Measurements from ENCODE around the gene FBXL16.

DNA sequence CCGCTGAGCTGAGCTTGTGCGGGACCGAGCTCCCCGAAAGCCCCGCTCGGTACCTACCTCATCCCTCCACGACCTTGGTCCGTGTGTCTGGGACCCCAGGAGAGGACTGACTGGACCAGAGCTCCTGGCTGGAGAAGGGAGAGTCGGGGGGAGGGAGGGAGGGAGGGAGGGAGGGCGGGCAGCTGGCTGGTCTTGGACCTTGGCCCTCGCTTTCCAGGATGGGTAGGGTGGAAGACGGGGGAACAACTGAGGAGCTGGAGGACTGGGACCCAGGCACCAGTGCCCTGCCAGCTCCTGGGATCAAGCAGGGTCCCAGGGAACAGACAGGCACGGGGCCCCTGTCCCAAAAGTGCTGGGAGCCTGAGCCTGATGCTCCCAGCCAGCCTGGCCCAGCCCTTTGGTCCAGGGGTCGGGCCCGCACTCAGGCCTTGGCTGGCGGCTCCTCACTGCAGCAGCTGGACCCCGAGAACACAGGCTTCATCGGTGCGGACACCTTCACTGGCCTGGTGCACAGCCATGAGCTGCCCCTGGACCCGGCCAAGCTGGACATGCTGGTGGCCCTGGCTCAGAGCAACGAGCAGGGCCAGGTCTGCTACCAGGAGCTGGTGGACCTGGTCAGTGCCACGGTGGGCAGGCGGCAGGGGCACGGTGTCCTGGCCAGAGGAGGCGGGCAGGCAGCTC is 29.6 kb downstream of the FBXL16 start:
- TF ChIP-seq, protein P1, sequence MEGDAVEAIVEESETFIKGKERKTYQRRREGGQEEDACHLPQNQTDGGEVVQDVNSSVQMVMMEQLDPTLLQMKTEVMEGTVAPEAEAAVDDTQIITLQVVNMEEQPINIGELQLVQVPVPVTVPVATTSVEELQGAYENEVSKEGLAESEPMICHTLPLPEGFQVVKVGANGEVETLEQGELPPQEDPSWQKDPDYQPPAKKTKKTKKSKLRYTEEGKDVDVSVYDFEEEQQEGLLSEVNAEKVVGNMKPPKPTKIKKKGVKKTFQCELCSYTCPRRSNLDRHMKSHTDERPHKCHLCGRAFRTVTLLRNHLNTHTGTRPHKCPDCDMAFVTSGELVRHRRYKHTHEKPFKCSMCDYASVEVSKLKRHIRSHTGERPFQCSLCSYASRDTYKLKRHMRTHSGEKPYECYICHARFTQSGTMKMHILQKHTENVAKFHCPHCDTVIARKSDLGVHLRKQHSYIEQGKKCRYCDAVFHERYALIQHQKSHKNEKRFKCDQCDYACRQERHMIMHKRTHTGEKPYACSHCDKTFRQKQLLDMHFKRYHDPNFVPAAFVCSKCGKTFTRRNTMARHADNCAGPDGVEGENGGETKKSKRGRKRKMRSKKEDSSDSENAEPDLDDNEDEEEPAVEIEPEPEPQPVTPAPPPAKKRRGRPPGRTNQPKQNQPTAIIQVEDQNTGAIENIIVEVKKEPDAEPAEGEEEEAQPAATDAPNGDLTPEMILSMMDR (IDR thresholded peaks at IDR 0.05): no peak
- TF ChIP-seq POLR2A (IDR thresholded peaks at IDR 0.05): no peak
